22Rv1 (cell line): ENCODE results near the gene NOS1AP.

Source experiments
- CTCF ChIP-seq: fragments of 450-650 bp; IDR thresholded peaks from 2 replicates; pipeline ENCODE4 v1.5.1; 2017; ENCODE audit warnings: mild to moderate bottlenecking
- ZFX ChIP-seq: fragments of 450-650 bp; IDR thresholded peaks from 2 replicates; pipeline ENCODE4 v1.6.1; 2017; ENCODE audit warnings: antibody characterized with exemption, borderline replicate concordance

GRCh38 chr1:162323023-162323422, 253.5 kb downstream of the NOS1AP start:
- TF ChIP-seq CTCF (no peak), ZFX (no peak)
